RKO (cell line): ENCODE results near the gene SH3RF1.

Source experiments
- DNase-seq: peaks from one replicate; pipeline ENCODE4 v3.0.0-alpha.2; 2016; ENCODE audit warnings: low spot score

SH3RF1 gene

GRCh38 chr4:169251291-169252235, 19.2 kb downstream of the SH3RF1 start:
- DNase-seq: no peak

DNA sequence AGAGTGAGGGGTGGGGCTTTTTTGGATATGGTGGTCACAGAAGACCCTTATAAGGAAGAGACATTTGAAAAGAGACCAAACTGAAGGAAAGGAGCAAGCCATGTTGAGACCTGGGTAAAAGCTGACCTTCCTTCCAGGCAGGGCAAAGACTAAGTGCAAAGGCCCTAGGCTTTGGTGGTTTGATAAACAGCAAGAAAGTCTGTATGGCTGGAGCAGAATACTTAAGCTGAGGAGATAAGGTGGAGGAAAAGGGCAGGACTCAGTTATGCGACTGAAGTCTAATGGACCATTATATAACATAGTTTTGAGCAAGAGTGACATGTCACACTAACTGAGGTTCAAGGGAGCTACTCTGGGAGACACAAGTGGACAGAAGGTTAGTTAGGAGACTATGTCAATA, 20.0 kb downstream of the SH3RF1 start:
- no peak for DNase-seq

- DNase-seq: no peak
Observed at GRCh38 chr4:169249999-169250398, 20.8 kb downstream of the SH3RF1 start.

DNA sequence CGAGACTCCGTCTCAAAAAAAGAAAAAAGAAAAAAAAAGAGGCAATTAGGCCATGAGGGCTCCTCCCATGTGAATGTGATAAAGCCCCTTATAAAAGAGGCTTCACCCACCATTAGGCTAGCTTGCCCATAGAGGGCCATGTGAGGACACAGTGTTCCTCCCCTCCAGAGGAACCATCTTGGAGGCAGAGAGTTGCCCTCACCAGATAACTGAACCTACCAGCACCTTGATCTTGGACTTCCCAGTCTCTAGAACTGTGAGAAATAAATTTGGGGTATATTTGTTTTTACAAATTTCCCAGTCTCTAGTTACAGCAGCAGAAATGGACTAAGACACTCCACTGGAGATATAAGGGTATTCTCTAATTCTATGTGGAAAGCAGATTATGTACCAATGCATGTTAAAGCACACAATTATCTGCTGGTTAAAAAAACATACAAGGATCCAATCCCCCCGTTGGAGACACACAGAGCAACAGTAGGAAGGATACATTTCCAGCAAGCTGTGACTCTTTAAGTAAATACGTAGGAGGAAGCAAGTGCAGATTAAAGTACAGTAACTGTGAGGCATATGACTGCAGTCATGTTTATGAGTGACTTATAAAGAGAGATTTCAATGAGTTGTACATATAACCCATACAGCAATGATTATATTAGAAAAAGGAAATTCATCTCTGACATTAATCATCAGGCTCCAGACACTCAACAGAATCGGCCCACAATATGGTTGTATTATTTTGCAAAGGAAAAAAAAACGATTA, 21.4 kb downstream of the SH3RF1 start:
- peak; percentile 75 for DNase-seq

DNA sequence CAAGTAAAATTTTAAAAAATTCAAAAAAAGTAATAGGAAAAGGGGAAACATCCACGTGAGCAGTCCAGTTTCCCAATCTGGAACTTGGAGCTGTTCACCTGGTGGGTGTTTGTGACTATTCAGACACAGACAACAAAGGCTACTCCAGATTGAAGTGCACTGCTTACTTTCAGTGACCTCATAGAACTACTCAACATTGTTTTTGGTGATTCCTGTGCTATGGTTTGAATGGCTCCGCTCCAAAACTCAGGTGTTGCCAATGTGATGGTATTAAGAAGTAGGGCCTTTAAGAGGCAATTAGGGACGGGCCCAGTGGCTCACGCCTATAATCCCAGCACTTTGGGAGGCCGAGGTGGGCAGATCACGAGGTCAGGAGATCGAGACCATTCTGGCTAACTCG, 22.1 kb downstream of the SH3RF1 start:
- DNase-seq: no peak

- DNase-seq: no peak
Observed at GRCh38 chr4:169246957-169247396, 23.8 kb downstream of the SH3RF1 start.

- no peak for DNase-seq
Observed at GRCh38 chr4:169246279-169246678, 24.5 kb downstream of the SH3RF1 start.

DNA sequence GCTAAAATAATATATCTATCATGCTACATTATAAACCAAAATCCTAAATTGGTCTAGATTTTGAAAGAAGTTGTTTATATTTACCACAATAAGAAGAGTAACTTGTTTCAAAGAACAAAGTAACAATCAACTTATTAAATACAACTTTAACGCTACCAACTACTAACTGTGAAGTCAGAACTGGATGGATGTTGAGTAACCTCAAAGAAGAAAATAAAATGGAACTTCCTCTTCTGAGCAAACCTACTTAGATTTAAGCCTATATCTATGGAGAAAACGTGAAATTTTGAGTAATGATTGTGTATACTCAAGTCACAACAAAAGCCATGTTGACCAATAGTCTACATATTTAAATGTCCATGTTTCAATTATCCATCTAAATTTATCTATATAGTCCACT, 25.7 kb downstream of the SH3RF1 start:
- DNase-seq: no peak

- no peak for DNase-seq
Observed at GRCh38 chr4:169243825-169244609, 26.7 kb downstream of the SH3RF1 start.

DNA sequence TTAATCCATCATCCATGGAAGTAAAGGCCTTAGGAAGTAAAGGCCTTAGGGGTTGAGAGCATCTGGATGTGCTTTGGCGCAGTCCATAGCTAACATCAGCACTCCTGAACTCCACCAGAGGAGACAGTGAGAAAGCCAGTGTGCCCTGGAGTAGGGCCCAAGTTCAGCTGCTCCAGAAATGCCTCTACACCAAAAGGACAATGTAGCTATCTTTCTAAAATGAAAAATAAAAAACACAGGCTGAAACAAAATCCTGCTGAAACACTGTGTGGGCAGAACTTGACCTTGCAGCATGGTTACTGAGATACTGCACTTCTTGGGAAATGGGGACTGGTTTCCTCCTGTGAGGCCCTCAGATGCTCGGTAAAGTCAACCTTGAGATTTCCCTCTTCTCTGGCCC, 29.3 kb downstream of the SH3RF1 start:
- no peak for DNase-seq

DNA sequence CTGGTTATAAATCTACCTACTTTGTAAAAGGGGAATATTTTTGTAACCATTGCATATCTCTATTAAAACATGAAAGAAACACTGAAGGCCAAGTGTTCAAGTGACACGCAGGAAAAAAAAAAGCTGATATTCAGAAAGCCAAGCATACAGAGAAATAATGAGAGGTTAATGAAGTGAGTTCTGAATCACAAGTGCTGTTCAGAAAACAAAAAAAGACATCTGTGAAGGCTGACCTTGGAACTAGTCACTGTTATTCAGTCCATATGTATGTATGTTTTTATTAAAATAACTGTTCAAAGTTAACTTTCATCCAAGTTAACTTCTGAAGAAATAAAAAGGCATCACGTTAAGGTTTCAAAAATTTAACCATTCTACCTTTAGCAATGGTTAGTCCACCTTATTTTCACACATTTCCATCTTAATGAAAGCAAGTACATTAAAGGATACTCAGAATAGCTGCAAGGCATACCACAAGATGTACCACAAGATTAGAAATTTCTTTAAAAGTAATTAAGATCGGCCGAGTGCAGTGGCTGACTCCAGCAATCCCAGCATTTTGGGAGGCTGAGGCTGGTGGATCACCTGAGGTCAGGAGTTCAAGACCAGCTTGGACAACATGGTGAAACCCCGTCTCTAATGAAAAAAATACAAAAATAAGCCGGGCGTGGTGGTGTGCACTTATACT, 31.4 kb downstream of the SH3RF1 start:
- no peak for DNase-seq

DNA sequence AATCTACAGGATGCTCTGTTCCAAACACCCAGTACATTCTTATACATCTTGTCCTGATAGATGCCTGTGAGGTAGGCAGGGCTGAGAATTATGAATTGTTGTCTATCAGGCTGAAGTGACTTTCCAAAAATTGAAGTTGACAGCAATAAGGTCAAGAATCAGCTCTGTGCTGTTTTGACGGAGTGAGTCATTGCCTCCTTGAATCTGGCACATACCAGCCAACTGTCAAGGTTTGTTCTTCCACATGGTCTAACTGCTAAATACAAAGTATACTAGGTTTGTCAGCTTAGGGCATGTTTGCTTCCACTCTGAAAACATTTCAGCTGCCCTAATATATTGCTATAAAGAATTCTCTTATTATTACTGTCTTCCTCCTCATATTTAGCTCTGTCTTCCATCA, 32.3 kb downstream of the SH3RF1 start:
- no peak for DNase-seq

- no peak for DNase-seq
Observed at GRCh38 chr4:169236873-169237626, 33.7 kb downstream of the SH3RF1 start.

DNA sequence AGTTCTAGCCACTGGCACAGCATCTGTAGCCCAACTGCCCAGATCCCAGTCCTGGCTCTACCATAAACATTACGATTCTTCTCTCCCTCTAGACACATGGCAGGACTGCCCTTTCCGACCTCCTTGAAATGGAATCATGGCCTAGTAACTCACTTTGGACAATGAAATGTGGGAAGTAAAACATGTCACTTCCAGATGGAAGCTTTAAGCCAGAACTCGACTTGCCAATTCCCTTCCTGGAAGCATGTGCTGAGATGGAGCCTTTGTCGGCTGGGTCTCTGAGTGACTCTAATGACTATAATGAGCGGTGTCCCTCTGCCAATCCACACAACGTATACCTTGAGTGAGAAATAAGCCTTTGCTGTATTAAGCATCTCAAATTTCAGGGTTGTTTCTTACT, 34.7 kb downstream of the SH3RF1 start:
- no peak for DNase-seq

GRCh38 chr4:169234137-169234855, 36.5 kb downstream of the SH3RF1 start:
- no peak for DNase-seq

DNA sequence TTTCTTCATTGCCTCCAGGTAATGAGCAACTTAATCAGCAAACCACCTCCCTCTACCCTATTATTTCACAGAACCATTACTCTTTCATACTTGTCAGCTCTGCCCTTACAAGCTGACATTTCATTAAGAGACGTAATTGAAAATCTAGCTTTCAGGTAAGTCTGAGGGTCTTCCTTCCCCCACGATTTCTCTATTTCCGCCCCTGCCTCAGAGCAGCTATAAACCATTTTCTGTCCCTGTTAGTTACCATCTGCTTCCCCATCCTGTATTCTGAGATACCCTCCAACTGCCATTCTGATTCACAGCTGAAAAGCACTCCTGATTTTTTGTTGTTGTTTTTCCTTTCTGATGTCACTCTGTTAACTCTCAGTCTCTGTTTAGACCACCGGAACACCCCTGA, 37.1 kb downstream of the SH3RF1 start:
- no peak for DNase-seq

DNA sequence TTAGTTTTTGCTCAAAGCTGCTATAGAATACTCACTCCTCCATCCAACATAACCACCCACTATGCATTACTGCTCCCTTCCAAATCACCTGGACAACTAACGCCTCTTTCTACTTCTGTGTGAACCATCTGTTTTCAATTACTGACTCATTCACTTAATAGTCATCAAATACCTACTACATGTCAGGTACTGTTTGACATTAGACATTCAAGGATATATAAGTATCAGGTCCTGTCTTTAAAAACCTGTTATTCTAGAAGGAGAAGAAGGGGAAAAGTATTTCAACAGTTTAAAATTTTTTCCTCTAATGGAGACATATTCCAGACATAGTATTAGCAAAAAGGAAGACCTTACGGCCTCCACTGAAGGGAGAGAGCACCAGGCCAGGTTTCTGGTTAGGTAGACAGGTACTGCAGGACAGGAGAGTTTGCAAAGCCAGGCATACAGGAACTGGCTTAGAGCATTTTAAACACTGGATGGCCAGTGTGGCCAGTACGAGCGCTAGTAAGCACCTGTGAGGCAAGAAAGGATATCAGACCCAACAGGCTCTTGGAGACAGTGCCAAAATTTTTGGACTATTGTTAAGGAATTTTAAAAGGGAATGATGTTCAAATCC, 39.0 kb downstream of the SH3RF1 start:
- no peak for DNase-seq

DNA sequence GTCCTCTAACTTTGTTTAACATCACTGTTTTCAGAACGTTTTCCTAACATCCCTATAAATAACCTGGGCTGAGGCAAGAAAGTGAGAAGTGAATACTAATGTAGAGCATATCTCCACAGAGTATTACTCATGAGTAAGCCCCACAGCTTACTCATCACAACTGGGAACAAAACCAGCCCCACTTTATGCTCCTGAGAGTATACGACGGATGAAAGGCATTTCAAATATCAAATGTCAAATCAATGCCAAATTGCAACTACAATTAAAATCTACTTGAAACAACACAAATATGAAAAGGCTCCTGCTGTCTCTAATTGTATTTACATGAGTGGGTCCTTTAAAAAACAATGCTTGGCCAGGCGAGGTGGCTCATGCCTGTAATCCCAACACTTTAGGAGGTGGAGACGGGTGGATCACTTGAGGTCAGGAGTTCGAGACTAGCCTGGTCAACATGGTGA, 41.2 kb downstream of the SH3RF1 start:
- peak; percentile 85 for DNase-seq

GRCh38 chr4:169228076-169228475, 42.7 kb downstream of the SH3RF1 start:
- DNase-seq: no peak

- peak; percentile 13 for DNase-seq
Observed at GRCh38 chr4:169226565-169226964, 44.2 kb downstream of the SH3RF1 start.
